Adrenal gland (tissue), 5 donors: Measurements from ENCODE around the gene RBMS1.

Experiments used
- POLR2A ChIP-seq, 2 donors: fragments of 450-650 bp; IDR thresholded peaks; one replicate each; pipeline ENCODE4 v1.6.1; 2017; ENCODE audit warnings: antibody characterized with exemption in 2 of 2, mild to moderate bottlenecking in 2 of 2, moderate library complexity in 1 of 2
- TF ChIP-seq, protein P1 (sequence below), 6 experiments: fragments of 450-650 bp in 4 of 6; fragments of 200-600 bp in 2 of 6; sonication (generic) in 1 of 6; IDR thresholded peaks; 1 replicate in 5 of 6; 2 replicates in 1 of 6; pipeline versions ENCODE4 v1.5.1 to v1.8.0; 2016 to 2021; ENCODE audit warnings: antibody characterized with exemption in 6 of 6, mild to moderate bottlenecking in 2 of 6, moderate library complexity in 1 of 6
- donor health status: DM: no; HTN: no; CAD: no.

DNA sequence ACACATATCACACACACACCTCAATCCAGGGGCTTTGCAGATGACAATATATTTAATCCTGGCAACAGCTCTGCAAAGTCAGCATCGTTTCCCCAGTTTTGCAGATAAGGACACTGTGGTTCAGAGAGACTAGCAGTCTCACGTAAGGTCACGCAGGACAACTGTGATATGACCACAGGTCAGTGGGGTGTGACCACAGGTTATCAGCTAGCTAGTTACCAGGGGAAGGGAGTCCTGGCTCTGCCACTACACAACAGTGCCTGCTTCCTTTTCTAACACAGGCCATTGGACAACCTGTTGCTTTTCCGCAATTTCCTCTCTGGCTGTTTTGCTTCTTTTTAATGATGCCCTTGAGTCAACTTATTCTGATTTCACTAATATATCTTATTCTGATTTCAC lies 33.3 kb downstream of the RBMS1 start:
- no peak for TF ChIP-seq POLR2A (IDR thresholded peaks at IDR 0.05)
- TF ChIP-seq, protein P1, sequence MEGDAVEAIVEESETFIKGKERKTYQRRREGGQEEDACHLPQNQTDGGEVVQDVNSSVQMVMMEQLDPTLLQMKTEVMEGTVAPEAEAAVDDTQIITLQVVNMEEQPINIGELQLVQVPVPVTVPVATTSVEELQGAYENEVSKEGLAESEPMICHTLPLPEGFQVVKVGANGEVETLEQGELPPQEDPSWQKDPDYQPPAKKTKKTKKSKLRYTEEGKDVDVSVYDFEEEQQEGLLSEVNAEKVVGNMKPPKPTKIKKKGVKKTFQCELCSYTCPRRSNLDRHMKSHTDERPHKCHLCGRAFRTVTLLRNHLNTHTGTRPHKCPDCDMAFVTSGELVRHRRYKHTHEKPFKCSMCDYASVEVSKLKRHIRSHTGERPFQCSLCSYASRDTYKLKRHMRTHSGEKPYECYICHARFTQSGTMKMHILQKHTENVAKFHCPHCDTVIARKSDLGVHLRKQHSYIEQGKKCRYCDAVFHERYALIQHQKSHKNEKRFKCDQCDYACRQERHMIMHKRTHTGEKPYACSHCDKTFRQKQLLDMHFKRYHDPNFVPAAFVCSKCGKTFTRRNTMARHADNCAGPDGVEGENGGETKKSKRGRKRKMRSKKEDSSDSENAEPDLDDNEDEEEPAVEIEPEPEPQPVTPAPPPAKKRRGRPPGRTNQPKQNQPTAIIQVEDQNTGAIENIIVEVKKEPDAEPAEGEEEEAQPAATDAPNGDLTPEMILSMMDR (IDR thresholded peaks at IDR 0.05) = no peak
